ENCODE measurements around the gene TNRC18.
"Not testable (repeated sequence)": the region's sequence is repeated elsewhere in the genome, so short reads cannot be mapped to it uniquely, and the experiment has no call there.

The TNRC18 gene

DNA sequence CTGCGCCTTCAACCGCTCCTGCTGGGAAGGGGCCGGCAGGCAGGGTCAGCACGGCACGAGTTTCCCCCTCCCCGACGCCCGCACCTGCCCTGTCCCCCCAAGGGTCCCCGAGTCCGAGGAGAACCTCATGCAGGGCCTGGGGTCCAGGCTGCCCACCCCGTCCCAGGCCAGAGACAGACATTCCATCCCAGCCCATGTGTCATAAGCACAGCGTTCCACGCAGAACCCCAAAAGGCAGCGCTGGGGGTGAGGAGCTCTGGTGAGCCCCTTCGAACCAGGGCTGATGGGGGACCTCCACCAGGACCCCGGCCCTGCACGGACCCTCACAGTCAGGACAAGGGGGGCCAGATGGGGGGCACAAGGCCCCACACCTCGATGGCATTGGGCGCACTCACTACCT lies 49.2 kb downstream of the TNRC18 start:
- DNase-seq, result no peak

DNA sequence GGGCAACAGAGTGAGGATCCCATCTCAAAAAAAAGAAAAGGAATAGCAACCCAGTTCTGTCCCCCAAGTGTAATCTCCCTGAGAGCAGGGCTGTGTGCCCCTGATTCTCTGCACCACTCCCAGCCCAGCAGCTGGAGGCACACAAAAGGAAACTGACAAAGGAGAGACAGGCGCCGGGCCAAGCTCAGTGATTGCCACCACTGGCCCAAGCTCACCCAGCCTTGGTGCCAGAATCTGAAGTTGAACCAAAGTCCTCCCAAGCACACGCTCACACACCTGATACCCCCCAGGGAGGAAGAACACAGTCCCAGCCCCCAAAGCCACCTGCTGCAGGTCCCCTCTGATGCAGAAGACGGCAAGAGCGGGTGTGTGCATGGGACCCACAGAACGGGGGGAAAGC lies 50.3 kb downstream of the TNRC18 start:
- no peak for DNase-seq

DNA sequence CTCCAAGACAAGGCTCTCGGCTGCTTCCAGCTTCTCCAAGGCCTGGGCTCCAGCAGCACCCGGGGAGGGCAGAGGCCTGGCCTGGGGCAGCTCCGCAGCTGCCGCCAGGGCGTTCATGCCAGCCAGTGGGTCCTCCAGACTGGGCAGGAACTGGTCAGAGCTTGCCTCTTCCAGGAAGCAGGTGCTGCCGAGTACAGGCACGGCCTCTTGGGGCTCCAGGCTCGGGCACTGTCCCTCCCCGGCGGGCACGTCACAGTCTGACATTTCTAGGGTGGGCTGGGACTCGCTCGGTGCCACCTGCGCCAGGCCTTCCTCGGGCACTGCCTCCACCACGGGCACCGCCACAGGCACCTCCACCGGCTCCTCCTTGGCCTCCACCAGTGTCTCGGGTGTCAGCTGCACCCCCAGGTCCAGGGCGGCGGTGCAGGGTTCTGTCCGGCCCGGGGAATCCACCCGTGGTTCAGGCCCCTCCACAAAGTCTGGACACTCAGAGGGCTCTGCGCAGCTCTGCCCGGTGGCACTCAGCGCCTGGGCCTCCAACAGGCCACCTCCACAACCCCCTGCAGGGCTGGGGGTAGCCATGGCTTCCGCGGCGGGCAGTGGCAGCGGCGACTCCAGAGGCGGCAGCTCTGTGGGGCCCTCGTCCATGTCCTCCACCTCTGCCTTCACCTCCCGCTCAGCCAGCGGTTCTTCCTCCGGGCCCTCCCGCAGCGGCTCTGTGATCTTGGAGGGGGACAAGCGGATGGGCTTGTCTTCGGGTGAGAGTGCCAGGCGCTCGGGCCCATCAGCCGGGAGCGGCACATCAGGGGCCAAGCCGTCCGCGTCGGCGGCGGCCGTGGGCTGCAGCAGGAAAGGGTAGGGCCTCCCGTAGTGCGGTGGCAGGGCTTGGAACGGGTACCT lies 52.9 kb downstream of the TNRC18 start:
- DNase-seq, result no peak

DNA sequence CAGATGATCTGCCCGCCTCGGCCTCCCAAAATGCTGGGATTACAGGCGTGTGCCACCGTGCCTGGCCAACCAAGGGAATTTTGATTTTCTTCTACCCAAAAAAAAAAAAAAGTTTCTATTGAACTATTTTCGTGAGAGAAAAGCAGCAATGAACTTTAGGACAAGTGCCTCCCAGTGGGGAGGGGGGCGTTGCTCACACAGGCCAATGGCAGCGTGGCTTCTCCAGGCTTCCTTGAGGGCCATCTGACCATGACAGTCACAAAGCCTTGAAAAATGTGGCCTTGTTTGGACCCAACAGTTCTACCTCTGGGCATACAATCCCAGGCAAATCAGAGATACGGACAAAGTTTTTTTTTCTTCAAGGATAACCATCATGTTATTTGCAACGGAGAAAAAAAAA lies 56.0 kb downstream of the TNRC18 start:
- DNase-seq, result no peak

DNA sequence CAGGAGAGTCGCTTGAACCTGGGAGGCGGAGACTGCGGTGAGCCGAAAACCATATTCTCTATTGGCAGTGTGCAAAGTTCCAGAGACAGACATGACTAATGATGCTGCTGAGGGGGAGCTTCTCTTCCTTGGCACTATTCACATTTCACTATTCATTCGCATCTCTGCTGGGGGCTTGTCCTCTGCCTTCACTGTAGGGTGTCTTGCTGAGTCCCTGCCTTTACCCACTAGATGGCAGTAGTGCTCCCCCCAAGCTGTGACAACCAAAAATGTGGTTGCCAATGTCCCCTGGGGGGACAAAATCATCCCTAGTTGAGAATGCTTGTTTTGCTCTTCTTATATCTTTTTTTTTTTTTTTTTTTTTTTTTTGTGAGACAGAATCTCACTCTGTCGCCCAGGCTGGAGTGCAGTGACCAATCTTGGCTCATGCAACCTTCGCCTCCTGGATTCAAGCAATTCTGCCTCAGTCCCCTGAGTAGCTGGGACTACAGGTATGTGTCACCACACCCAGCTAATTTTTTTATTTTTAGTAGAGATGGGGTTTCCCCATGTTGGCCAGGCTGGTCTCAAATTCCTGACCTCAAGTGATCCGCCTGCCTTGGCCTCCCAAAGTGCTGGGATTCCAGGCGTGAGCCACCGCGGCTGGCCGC lies 57.5 kb downstream of the TNRC18 start:
- DNase-seq, result peak; percentile 18

DNA sequence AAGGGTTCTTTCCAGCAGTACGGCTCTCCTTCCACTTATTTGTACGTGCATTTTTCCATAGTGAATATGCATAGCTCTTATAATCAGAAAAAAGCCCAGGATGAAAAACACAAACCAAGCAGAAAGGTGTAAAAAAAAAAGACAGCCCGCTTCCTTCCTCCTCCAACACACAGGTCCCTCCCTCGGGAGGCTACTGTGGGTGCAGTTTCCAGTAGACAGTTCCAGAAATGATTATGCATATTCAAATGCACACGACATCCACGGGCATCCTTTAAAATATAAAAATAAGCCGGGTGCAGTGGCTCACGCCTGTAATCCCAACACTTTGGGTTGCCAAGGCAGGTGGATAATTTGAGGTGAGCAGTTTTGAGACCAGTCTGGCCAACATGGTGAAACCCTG lies 59.9 kb downstream of the TNRC18 start:
- DNase-seq, result no peak

DNA sequence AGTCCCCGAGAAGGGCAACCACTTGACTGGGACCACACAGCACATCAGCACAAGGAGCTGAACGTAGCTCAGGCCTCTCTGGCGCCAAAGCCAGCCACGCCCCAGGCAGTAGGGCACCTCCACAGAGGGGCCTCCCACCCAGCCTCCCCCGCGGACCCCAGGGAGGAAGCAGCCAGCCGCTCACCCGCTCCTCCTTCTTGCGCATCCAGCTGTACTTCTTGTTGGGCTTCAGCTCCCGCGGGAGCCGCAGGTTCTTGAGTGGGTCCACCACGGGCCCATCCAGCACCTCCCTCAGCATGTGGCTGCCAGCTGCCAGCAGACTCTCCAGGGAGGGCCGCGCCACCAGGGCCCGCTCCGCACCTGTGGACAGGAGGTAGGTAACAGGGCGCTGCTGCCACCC lies 61.2 kb downstream of the TNRC18 start:
- no peak for DNase-seq

DNA sequence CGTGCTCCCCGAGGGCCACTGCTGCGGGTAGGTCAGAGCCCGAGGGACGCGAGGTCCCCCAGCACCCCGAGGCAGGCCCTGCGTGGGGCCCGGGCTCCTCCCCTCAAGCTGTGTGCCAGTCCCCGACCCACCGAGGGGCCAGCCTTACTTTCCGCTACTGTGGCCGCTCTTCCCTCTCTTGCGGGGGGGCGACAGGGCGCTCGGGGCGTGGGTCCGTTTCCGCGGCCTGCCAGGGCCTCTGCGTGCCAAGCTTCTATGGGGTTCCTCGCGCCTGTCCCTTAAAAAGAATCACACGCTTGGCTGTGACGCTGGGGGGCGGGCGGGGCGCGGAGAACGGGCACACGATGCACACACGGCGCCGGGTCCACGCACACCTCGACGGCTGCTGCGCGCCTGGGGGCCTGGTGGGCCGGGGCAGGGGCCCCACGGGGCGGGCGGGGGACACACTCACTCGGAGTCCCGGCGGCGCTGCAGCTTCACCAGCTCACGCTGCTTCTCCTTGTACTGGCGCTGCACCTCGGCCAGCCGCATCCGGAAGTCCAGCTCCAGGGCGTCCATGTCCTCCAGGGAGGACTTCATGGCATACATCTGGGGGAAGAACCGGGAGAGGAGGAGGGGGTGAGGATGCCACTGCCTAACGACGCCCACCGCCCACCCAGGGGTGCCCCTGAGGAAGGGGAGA lies 62.0 kb downstream of the TNRC18 start:
- DNase-seq, result no peak

DNA sequence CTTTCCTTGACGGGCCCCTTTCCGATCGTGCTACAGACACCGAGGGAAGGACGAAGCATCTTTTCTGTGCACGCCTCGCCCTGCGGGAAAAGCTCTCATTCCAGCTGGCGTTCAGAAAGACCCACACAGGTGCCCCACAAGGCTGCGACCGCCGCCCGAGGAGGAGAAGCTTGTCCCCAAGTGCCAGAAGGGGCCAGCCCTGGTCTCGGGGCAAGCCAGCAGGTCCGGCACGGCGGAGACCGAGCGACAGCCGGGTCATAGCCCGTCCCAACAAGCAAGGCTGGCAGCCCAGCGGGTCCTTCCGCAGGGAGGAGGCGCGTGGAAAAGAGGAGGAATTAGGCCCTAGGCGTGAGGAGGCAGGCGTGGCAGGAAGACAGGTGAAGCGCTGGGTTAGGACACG lies 62.7 kb downstream of the TNRC18 start:
- DNase-seq, result no peak

DNA sequence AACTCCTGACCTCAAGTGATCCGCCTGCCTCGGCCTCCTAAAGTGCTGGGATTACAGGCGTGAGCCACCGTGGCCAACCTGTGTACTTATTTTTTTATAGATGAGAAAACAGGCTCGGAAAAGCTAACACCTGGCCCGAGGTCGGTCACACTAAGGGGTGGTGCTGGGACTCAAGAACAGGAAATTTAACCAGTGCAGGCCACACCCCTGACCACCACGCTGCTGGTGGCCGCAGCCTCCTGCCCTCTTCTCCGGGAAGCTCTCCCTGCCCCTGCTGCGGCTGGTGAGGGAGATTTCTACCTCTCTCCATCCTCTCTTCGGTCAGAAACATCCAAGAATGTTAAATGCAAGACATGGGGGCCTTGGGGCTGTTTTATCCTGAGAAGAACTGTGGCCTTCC lies 63.2 kb downstream of the TNRC18 start:
- DNase-seq, result no peak

DNA sequence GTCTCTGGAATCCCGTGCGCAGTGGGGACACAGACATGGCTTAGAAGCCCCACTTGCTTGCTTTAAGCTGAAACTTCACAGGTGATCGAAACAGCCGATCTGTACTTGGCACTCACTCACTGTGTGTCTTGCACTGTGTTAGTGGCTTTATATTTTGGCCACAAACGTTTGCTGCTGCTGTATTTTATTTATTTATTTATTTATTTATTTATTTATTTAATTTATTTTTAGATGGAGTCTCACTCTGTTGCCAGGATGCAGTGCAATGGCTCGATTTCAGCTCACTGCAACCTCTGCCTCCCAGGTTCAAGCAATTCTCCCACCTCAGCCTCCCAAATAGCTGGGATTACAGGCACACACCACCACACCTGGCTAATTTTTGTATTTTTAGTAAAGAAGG lies 63.6 kb downstream of the TNRC18 start:
- not testable (repeated sequence) for DNase-seq

DNA sequence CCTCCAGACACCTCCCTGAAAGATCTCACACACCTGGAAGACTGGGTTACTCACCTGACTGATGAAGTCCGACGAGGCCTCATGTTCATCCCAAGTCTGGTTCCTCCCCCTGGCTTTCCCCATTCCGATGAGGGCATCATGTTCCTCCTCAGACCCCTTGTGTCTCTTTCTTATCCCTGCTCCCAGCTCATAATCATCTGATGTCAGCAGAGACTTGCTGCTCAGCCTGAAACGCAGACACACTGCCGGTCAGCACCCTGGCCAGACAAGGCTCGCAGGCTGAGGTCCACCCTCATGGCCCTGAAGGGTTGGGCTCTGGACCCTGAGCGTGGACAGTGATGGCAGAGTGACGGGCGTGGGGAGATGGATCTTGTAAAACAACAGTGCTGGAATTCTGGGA lies 64.3 kb downstream of the TNRC18 start:
- DNase-seq, result no peak

DNA sequence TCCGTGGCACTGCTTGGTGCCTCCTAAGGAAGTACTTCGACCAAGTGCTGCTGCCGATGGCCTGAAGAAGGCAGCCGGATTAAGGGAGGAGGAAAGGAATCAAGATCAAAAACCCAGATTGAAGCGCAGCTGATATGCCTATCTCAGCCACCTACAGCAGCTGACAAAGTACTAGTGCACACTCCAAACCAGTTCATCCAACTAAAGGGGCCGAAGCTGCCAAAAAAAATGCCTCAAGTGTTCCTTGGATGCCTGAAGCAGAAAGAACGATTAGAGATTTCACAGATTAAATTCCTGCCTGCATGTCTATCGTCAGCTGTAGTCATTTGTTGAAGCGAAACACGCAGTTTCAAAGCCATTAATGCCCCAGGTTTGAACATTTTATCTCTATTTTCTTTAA lies 65.7 kb downstream of the TNRC18 start:
- no peak for DNase-seq

DNA sequence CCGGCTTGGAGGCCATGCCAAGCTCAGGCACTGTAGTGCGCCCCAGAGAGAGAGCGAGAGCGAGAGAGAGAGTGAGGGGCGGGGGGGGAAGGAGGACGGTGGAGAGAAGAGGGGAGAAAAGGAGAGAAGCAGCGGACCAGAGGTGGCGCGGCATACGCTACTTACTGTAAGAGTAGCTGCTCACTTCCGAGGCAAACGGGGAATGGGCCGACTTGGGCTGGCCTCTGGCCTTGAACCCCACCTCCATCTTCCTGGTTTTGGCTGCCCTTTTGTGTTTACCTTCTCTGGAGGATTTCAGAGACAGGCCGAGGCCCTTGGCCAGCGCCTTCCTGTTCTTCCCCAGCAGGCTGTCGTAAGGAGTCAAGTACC lies 66.9 kb downstream of the TNRC18 start:
- no peak for DNase-seq

DNA sequence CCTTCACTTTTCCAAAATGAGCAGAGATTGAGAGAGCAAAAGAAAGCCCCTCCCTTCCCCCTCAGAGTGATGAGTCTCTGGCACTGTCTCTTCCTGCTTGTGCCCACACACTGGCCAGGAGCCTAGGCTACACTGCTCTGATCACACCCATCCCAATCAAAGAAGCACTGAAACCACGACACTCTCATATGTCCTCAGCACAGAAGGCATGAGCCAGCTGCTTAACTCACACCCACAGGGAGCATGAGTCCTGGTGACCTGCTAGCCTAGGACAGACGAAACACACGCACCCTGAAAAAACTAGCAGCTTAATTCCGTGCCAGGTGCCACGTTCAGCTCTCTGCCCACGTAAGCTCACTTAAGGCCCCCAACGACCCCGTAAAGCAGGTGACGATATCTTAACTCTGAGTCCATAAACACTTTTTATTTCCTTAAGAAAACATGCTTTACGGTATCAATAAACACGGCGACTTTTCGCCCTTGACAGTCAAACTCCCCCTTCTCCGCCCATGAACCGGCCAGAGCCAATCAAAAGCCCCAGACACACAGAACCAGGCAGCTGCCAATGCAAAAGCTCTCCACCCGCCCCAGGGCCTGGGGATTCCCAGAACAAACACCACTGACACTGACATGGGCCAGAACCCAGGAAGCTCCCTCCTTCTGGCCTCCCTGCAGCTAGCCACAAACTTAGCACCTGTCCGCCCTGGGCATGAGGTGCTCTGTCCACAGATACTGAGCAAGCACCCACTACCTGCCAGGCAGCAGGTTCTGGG lies 69.0 kb downstream of the TNRC18 start:
- DNase-seq, result no peak

DNA sequence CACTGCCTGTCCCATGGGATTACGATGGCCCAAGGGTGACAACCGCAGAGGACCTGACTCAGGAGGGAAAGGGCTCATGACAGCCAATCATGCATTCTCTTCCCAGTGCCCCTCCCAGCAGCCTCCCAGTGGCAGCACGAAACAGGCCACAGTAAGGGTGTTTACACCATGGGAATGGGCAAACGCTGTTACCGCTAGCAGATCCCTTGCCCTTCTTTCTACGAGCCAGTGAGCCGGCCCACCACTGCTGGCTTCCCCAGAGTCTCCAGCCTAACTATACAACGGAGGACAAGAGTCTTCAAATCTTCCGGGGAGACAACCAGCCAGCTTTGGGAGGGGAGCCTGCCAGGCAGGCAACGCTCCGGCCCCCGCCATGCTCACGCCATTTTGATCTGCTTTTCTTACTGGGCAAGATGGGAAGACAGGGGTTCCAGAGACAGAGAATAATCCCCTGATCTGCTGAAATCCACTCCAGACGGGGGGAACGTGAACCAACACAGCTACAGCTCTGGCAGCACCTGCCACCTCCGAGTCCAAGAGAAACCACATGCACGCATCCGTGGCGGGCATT lies 71.1 kb downstream of the TNRC18 start:
- no peak for DNase-seq

DNA sequence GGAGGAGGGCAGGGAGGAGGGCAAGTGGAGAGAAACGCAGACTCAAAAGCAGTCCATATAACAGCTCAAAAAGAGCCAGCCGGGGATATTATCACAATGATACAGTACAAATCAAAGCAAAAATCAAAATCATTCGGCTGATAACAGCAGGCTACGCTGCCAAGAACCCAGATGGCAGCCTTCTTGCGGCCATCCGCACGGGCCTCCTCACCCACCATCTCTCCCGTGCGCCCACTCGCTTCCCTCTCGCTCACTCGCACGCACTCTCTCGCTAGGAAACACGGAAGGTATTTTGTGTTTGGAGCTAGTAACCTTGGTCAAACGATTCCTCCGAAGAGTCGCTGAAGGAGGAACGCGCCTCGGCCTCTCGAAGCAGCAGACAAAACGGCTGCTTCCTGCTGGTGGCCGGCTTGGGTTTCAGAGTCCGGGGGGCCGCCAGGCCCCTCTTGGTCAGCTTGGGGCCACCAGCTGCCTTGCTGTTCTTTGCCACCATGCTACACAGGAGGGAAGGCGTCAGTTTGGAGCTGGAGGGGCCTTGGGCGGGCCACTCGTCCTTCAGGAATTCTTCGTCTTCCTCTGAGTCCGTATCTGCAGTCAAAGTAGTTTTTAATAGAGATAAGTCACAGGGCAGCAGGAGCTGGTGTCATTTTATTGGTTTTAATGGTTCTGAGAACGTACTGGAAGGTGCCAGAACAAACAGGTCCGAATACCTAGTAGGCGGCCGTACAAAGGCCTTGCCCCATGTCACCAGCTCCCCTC lies 71.9 kb downstream of the TNRC18 start:
- DNase-seq, result no peak

DNA sequence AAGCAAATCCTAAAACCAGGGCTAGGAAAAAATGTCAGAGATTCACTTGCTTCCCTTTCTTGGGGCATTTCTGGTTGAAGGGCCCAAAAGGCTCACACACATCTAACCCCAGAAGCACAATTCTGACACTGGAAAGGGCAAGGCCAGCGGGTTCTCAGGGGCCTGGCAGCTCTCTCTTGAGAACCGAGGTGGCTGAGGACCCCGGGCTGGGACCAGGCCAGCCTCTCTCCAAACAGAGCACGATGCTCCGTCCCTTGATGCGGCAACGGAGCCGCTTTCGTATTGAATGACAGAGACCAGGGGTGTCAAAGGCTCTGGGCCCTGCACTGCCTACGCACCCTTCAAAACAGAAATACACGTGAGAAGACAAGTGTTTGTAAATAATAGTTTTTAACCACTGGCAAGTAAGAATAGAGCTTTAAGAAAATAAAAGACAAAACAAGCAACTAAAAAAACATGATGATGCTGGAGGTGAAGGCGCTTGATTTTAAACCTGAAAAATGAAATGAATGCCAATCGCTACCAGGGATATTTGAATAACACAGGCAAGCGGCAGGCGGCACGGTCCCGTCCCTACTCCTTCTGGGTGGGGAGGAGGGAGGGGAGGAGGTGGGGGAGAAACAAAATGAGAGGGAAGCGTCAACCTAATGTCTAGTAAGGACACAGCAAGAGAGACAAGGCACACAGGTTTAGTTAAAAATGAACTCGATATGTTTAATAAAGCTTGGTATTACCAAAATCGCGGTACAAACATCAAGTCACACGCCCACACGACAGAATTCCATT lies 72.8 kb downstream of the TNRC18 start:
- DNase-seq, result no peak

DNA sequence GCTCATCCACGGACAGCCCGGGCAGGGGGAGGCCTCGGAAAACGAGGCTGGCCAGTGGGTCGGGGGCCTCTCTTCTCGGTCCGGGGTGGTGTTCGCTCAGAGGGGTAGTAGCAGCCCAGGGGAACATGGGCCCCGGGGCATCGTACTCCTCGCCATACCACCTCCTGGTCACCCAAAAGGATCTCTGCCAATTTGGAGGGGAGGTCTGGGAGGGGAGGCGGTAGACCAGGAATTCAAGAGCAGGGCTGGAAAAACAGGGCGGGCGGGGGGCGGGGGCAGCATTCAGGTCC lies 73.5 kb downstream of the TNRC18 start:
- no peak for DNase-seq

DNA sequence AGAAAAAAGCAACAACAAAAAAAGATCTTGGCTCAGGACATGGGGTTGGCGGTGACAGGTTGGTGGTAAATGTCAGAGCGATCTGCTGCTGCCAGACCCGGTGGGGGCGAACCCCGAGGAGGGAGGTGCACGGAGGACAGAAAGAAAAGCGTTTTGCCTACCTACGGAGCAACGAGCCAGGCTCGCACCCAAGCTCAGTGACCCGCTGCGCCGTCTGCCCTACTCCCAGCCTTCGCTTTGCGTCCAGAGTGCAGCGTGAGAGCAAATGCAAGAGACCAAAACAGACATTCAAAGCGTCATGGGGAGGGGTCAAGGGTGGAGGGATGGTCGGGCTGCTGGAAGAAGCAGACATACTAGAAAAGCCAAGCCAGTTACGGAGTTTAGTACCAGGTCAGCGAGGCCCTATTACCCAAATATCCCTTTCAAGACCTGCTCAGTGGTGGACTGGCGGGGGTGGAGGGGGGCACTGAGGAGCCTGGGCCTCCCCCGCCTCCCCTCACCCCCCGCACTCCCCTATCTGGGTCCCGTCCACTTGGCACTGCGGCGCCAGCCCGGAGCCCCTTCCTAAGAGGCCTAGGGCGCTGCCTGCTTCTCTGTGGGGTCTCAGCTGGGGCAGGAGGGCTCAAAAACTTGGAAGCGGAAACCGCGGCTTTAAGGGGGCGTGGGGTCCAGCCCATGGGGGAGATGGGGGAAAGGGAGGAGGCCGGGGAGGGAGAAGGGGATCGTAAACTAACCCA lies 74.0 kb downstream of the TNRC18 start:
- DNase-seq, result no peak

DNA sequence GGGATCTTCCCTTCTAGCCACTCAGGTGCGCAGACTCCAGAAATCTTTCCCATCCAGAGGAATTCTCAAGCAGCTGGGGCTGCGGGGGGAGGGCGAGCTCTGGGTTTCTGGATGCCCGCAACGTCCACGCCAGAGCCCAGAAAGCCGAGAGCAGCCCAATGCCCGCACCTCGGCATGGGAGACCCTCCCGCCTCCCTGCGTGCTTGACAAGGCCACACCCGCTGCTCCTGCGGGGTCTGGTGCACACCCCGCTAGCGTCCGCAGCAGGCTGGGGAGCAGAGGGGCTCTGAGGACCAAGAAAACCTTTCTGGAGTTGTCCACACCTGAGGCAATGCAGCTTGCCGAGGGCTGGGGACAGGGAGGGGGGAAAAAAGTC lies 74.6 kb downstream of the TNRC18 start:
- DNase-seq, result no peak
